ENCODE measurements around the gene ZFR2. TPM values are rescaled to one million over a fixed set of nuclear protein-coding genes. Genes with fewer than 3 reads are reported as not detected.
"Not testable (repeated sequence)": the region's sequence is repeated elsewhere in the genome, so short reads cannot be mapped to it uniquely, and the experiment has no call there.

The ZFR2 gene
- total and polyA plus RNA-seq, 4 donors: not detected

DNA sequence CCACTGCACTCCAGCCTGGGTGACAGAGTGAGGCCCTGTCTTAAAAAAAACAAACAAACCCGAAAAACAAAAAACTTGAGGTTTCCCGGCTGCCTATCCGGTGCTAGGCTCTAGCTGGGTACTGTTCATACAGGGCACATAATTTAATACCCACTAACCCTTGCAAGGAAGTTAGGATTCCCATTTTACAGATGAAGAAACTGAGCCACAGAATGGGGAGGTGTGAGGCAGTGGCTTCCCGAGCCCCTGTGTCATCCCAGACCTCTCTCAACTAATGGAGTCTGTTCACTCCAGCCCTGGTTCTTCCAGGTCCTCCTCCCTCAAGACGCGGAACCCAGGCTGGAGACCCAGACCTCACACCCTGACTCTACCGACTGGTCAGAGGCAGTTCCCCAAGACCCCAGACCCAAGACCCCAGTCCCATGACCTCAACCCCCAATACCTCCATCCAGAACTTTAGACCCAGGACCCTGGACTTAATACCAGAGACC, 107.9 kb downstream of the ZFR2 start:
- 22% methylated on average over 7 of the region's 7 CpGs for WGBS
- DNase-seq (ENCODE audit: low spot score): no peak
- Histone ChIP-seq H3K27me3 (ENCODE audit: control insufficient read depth in 4 of 4, insufficient read depth in 4 of 4, low read length in 3 of 4) (no peaks in the 10 kb centered on the region), H3K27ac (ENCODE audit: low read depth in 1 of 2, low read length in 2 of 2) (peak overlapping the region; percentile 77 to 100), H3K4me3 (ENCODE audit: low read depth in 1 of 3, low read length in 3 of 3) (peak overlapping the region; percentile 78 to 90 (median 83)), H3K9ac (ENCODE audit: low read depth in 1 of 2, low read length in 2 of 2) (peak overlapping the region; percentile 96 to 98), H3K4me1 (ENCODE audit: control insufficient read depth in 4 of 4, insufficient read depth in 4 of 4, low read length in 3 of 4) (peaks cover 5 to 22% (median 14%) of the 10 kb centered on the region in 4 donors), H3K9me3 (ENCODE audit: control insufficient read depth in 4 of 4, low read length in 3 of 4) (no peaks in the 10 kb centered on the region), H3K36me3 (ENCODE audit: control insufficient read depth in 4 of 4, insufficient read depth in 3 of 4, low read depth in 1 of 4, low read length in 3 of 4) (peaks cover 0 to 11% (median 4%) of the 10 kb centered on the region in 4 donors)
- no peak for TF ChIP-seq NR2F2 (IDR thresholded peaks at IDR 0.05)
- TF ChIP-seq YY1 (IDR thresholded peaks at IDR 0.05): no peak
- TF ChIP-seq, protein P1, sequence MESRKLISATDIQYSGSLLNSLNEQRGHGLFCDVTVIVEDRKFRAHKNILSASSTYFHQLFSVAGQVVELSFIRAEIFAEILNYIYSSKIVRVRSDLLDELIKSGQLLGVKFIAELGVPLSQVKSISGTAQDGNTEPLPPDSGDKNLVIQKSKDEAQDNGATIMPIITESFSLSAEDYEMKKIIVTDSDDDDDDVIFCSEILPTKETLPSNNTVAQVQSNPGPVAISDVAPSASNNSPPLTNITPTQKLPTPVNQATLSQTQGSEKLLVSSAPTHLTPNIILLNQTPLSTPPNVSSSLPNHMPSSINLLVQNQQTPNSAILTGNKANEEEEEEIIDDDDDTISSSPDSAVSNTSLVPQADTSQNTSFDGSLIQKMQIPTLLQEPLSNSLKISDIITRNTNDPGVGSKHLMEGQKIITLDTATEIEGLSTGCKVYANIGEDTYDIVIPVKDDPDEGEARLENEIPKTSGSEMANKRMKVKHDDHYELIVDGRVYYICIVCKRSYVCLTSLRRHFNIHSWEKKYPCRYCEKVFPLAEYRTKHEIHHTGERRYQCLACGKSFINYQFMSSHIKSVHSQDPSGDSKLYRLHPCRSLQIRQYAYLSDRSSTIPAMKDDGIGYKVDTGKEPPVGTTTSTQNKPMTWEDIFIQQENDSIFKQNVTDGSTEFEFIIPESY (IDR thresholded peaks at IDR 0.05): no peak

DNA sequence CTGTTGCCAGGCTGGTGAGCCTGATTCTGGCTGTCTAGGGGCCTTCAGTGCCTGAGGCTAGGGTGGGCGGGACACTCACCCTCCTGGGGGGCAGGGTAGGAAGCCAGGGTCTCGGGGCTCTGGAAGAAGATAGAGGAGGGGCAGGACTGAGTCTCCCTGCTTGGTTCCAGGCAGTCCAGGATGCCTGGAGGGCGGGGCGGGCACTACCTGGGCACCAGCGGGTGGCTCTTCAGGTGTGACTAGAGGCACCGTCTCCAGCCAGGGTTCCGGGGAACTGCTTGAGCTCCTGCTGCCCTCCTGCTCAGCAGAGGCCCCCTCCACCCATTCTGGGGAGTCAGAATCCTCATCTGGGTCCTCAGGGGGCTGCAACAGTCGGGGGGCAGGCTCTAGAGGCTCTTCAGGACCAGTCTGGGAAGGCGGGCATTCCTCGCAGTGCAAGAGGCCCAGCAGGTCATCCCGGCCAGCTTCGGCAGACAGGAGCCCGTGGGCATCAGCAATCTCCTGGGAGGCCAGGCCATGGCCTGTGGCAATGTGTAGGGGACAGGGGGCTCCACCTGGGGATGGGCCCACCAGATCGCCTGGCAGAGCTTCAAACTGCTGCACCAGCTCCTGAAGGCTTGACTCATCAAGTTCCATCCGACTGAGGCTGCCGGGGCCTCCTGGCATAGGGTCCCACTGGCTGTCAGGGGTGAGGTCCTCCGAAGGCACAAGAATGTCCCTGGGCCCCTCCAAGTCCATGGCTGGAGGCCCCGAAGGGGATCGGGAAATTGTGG, 109.2 kb downstream of the ZFR2 start:
- H3K27me3 ChIP-seq (ENCODE audit: control insufficient read depth in 4 of 4, insufficient read depth in 4 of 4, low read length in 3 of 4): no peaks in the 10 kb centered on the region
- no peak overlapping the region for H3K27ac ChIP-seq (ENCODE audit: low read depth in 1 of 2, low read length in 2 of 2)
- H3K4me1 ChIP-seq (ENCODE audit: control insufficient read depth in 4 of 4, insufficient read depth in 4 of 4, low read length in 3 of 4): peaks cover 5 to 22% (median 14%) of the 10 kb centered on the region in 4 donors
- no peak for DNase-seq (ENCODE audit: low spot score)
- peaks cover 0 to 6% (median 4%) of the 10 kb centered on the region in 4 donors for H3K36me3 ChIP-seq (ENCODE audit: control insufficient read depth in 4 of 4, insufficient read depth in 3 of 4, low read depth in 1 of 4, low read length in 3 of 4)
- no peak overlapping the region for H3K9ac ChIP-seq (ENCODE audit: low read depth in 1 of 2, low read length in 2 of 2)
- TF ChIP-seq SP1 (IDR thresholded peaks at IDR 0.05) (no peak), HNF4A (conservative IDR thresholded peaks at IDR 0.05) (no peak), GABPA (IDR thresholded peaks at IDR 0.05 in 1 of 2, conservative IDR thresholded peaks at IDR 0.05 in 1 of 2) (no peak), FOXA1 (IDR thresholded peaks at IDR 0.05) (no peak), NR2F2 (IDR thresholded peaks at IDR 0.05) (no peak), HNF4G (IDR thresholded peaks at IDR 0.05) (no peak), JUND (IDR thresholded peaks at IDR 0.05) (no peak), YY1 (IDR thresholded peaks at IDR 0.05) (no peak)
- TF ChIP-seq, protein P2, sequence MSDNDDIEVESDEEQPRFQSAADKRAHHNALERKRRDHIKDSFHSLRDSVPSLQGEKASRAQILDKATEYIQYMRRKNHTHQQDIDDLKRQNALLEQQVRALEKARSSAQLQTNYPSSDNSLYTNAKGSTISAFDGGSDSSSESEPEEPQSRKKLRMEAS (IDR thresholded peaks at IDR 0.05): no peak
- TF ChIP-seq, protein P3, sequence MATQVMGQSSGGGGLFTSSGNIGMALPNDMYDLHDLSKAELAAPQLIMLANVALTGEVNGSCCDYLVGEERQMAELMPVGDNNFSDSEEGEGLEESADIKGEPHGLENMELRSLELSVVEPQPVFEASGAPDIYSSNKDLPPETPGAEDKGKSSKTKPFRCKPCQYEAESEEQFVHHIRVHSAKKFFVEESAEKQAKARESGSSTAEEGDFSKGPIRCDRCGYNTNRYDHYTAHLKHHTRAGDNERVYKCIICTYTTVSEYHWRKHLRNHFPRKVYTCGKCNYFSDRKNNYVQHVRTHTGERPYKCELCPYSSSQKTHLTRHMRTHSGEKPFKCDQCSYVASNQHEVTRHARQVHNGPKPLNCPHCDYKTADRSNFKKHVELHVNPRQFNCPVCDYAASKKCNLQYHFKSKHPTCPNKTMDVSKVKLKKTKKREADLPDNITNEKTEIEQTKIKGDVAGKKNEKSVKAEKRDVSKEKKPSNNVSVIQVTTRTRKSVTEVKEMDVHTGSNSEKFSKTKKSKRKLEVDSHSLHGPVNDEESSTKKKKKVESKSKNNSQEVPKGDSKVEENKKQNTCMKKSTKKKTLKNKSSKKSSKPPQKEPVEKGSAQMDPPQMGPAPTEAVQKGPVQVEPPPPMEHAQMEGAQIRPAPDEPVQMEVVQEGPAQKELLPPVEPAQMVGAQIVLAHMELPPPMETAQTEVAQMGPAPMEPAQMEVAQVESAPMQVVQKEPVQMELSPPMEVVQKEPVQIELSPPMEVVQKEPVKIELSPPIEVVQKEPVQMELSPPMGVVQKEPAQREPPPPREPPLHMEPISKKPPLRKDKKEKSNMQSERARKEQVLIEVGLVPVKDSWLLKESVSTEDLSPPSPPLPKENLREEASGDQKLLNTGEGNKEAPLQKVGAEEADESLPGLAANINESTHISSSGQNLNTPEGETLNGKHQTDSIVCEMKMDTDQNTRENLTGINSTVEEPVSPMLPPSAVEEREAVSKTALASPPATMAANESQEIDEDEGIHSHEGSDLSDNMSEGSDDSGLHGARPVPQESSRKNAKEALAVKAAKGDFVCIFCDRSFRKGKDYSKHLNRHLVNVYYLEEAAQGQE (IDR thresholded peaks at IDR 0.05): no peak
- H3K4me3 ChIP-seq (ENCODE audit: low read depth in 1 of 3, low read length in 3 of 3): no peak overlapping the region
- 92% methylated on average over 19 of the region's 19 CpGs for WGBS
- H3K9me3 ChIP-seq (ENCODE audit: control insufficient read depth in 4 of 4, low read length in 3 of 4): no peaks in the 10 kb centered on the region

DNA sequence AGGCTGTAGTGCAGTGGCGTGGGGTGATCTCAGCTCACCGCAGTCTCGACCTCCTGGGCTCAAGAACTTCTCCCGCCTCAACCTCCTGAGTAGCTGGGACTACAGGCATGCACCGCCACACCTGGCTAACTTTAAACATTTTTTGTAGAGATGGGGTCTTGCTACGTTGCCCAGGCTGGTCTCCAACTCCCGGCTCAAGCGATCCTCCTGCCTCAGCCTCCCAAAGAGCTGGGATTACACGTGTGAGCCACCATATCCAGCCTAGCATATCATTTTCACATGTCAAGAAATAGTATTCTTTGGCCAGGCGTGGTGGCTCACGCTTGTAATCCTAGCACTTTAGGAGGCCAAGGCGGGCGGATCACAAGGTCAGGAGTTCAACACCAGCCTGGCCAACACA, 110.5 kb downstream of the ZFR2 start:
- H3K4me1 ChIP-seq (ENCODE audit: control insufficient read depth in 4 of 4, insufficient read depth in 4 of 4, low read length in 3 of 4): peaks cover 4 to 20% (median 12%) of the 10 kb centered on the region in 4 donors
- WGBS: 98% methylated on average over 13 of the region's 13 CpGs
- H3K36me3 ChIP-seq (ENCODE audit: control insufficient read depth in 4 of 4, insufficient read depth in 3 of 4, low read depth in 1 of 4, low read length in 3 of 4): not testable (repeated sequence)

DNA sequence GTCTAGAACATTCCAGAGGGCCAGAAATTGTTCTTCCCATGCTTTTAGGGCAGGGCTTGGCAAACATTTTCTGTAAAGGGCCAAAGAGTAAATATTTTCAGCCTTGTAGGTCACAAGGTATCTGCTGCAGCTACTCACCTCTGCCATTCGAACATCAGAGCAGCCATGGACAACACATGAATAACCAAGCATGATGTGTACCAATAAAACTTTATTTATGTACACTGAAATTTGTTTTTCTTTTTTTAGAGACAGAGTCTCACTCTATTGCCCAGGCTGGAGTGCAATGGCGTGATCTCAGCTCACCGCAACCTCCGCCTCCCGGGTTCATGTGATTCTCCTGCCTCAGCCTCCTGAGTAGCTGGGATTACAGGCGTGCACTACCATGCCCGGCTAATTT, 111.1 kb downstream of the ZFR2 start:
- not testable (repeated sequence) for H3K4me3 ChIP-seq (ENCODE audit: low read depth in 1 of 3, low read length in 3 of 3); H3K27ac ChIP-seq (ENCODE audit: low read depth in 1 of 2, low read length in 2 of 2); H3K9ac ChIP-seq (ENCODE audit: low read depth in 1 of 2, low read length in 2 of 2); H3K36me3 ChIP-seq (ENCODE audit: control insufficient read depth in 4 of 4, insufficient read depth in 3 of 4, low read depth in 1 of 4, low read length in 3 of 4); H3K27me3 ChIP-seq (ENCODE audit: control insufficient read depth in 4 of 4, insufficient read depth in 4 of 4, low read length in 3 of 4); DNase-seq (ENCODE audit: low spot score); H3K9me3 ChIP-seq (ENCODE audit: control insufficient read depth in 4 of 4, low read length in 3 of 4)
- 93% methylated on average over 7 of the region's 7 CpGs for WGBS
- H3K4me1 ChIP-seq (ENCODE audit: control insufficient read depth in 4 of 4, insufficient read depth in 4 of 4, low read length in 3 of 4): peaks cover 3 to 20% (median 10%) of the 10 kb centered on the region in 4 donors

More for the DNA sequence above, 110.5 kb downstream of the ZFR2 start:
- H3K4me3 ChIP-seq (ENCODE audit: low read depth in 1 of 3, low read length in 3 of 3); DNase-seq (ENCODE audit: low spot score); H3K27ac ChIP-seq (ENCODE audit: low read depth in 1 of 2, low read length in 2 of 2); H3K9me3 ChIP-seq (ENCODE audit: control insufficient read depth in 4 of 4, low read length in 3 of 4); H3K27me3 ChIP-seq (ENCODE audit: control insufficient read depth in 4 of 4, insufficient read depth in 4 of 4, low read length in 3 of 4); H3K9ac ChIP-seq (ENCODE audit: low read depth in 1 of 2, low read length in 2 of 2): not testable (repeated sequence)
